Medulla oblongata (tissue), 1 donor: ENCODE data around the gene TIMM23.
A peak's percentile ranks its signal among the peaks of the same experiment; 100 is the strongest.
"Not testable (repeated sequence)": the region's sequence is repeated elsewhere in the genome, so short reads cannot be mapped to it uniquely, and the experiment has no call there.

Experiments used
- DNase-seq: peaks from one replicate; pipeline ENCODE4 v3.0.0-alpha.2; 2015; ENCODE audit errors: extremely low spot score

The TIMM23 gene, protein sequence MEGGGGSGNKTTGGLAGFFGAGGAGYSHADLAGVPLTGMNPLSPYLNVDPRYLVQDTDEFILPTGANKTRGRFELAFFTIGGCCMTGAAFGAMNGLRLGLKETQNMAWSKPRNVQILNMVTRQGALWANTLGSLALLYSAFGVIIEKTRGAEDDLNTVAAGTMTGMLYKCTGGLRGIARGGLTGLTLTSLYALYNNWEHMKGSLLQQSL

DNA sequence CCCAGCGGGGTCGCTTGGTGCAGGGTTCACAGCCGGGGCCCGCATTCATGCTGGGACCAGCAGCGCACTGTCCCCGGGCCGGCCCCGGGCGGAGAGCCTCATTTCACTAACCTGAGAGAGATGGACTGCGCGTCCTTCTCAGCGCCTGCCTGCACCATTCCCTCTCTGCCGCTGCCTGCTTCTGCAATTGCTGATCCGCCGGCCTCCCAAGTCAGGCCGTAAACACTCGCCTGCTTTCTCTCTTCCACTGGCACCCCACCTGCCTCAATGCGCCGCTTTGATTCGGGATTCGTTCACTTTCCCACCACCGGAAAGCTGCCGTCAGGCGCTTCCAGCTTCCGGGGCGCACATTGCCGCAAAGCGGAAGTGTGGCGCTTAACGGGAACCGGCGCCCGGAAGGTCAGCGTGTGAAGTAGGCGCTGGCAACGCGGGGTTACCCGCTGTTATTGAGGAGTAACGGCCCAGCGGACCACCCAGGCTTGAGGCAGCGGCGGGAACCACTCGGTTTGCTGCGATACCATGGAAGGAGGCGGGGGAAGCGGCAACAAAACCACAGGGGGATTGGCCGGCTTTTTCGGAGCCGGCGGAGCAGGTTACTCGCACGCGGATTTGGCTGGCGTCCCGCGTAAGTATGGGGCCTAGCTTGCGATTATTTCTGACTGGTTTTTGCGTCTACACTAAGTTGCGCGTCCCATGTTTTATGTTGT lies at the start of gene TIMM23:
TIMM23 (plus strand) TSS at position 384 of the 707 bp plus-strand sequence; CDS start at position 520, 136 bp downstream.
- DNase-seq: peak; percentile 87

DNA sequence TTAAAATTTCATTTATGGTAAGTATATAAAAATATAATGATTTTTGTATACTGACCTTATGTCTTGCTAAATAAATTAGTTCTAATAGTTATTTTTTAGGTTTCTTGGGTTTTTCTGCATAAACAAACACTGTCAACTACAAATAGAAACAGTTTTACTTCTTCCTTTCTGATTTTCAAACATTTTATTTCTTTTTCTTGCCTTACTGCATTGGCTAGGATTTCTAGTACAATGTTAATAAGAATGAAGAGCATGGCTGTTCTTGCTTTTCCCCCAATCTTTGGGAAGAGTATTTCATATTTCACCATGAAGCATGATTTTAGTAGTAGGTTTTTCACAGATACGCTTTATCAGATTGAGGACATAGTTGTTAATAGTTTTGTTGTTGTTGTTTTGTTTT lies 45.5 kb upstream of the TIMM23 start:
- DNase-seq: not testable (repeated sequence)

DNA sequence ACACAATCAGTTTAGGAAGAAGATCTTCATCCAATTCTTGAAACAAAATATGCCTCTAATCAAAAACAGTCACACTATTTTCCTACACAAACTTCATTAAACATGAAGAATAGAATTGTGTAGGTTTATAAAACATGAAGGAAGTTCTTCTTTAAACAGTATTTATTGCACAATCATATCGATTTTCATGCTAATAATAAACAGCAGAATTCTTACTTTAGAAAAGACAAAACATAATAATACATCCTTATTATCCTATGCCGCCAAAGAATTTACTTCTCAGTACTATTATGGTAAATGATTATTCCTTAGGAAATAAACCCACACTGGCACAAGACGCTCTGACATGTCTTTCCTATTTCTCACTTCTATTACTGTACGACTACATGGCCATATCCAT lies 41.0 kb upstream of the TIMM23 start:
- DNase-seq: not testable (repeated sequence)

DNA sequence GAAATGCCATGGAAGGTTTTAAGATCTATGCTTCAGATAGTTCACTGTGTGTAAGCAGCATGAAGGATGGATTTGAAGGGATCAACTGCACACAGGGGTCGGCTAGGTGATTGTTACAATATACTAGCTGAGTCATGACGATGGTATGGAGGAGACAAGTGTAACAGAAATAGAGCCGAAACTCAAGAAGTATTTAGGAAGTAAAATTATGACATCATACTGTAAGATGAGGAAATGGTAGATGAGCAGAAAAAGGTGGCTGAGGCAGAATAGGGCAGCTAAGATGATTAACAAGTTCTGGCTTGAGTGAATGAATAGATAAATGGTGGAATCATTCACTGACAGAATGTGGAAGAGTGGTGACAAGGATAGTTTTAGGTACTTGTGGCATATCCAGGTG lies 37.5 kb upstream of the TIMM23 start:
- not testable (repeated sequence) for DNase-seq

DNA sequence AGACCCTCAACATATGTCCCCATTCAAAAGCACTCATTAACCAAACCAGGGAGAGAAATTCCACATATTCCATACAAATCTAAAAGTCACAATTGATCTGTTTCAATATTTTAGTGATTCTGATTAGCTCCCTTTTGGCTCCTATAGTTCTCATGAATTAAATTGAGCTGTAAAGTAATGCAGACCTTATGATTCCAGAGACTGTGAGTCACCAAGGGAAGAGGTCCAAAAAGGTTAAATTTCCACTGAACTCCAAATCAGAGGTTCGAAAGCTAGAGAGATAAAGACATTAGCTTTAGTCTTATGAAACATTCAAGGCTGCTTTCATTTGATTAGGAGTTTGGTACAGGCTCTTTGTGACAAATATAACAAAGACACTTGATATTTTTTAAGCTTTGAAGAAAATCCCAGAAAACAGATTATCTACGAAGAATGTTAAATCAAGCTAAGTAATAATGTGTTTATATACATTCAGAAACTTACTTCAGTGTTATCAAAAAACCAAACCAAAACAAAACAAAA lies 33.1 kb upstream of the TIMM23 start:
- DNase-seq: not testable (repeated sequence)

DNA sequence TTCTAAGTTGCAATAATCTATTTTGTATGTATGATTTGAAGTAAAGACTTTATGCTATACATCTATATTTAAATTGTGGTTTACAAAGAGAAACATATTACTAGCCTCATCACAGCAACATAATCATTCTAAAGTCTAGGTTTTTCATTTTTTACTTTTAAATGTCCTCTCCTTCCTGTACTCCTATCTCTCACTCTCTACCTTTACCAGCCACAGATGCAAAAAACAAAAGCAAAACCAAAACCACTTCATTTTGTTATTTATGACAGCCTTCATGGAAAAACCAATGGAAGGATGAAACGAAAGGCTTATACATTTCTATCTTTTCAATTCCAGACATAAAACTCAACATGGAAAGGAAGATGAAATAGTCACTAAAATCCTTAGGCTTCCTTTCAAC lies 31.1 kb upstream of the TIMM23 start:
- not testable (repeated sequence) for DNase-seq

DNA sequence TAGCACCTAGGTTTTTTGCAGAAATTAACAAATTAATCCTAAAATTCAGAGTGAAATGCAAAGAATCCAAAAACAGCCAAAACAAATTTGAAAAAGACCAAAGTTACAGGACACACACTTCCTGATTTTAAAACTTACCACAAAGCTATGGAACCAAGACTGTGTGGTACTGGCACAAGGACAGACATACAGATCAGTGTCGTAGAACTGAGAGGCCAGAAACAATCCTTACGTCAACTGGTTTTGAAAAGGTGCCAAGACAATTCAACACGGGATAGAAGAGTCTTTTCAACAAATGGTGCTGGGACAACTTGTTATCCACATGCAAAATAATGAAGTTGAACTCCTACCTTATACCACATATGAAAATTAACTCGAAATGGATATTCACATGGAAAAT lies 26.8 kb upstream of the TIMM23 start:
- not testable (repeated sequence) for DNase-seq

DNA sequence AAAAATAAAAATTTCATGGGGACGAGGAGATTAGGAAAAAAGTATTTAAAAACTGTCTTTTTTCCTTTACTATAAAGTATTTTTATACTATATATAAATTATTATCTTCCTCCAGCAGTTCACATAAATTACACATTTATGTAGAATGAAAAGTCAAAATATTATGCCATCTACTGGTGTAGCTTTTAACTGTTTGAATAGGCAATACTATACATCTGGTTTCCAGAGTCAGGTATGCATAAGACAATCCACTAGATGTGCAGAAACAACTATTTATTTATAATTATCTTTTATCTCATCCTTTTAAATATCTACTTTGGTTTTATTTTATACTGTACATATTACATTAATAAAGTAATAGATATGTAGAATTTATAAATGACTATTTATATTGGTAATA lies 24.9 kb upstream of the TIMM23 start:
- not testable (repeated sequence) for DNase-seq

DNA sequence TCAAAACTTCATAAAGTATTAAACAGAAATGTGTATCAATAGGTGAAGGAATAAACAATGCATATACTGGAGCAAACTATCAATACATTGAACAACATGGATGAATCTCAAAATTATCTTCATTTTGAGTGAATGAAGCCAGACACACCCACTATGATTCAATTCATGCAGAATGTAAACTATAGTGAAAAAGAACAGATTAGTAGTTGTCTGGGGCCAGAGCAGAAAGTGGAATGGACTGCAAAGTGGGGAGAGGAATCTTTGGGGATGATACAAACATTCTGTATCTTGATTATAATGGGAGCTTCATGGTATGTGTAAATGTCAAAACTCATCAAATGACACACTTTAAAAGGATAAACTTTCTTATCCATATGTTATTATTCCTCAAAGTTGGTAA lies 23.5 kb upstream of the TIMM23 start:
- DNase-seq: not testable (repeated sequence)

DNA sequence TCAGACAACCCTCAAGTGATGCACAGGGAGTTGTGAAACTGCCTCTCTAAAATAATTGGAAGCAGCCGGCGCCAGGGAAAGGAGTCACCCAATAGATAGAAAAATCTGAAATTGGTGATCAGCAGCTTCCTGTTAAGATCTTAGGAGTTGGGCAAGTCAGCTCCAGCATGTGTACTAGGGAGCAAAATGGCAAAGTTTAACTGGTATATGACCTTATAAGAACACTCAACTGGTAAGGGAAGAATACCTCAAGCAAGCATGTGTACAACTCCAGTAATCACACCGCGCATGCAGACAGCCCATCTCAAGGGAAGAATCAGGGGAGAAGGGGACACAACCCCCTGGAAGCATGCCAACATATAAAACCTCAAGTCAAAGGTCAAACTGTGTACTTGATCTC lies 17.9 kb upstream of the TIMM23 start:
- DNase-seq: not testable (repeated sequence)

DNA sequence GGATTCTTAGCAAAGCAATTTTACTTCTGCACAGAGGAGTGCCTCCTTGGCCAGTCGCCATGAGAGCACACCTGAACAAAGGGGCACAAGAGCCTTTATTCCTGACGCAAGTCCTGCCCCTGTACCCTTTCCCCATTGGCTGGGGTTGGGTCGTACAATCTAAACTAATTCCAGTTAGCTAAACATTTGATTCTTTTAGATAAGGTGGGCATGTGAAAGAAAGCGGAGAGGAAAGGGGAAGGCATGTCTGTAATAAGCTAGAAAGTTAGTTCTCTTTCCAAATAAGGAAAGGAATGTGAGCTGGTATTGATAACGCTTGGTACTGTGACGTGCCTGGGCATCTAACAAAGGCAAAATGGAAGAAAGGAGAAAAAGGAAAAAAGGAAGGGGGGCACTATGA lies 15.7 kb upstream of the TIMM23 start:
- not testable (repeated sequence) for DNase-seq

DNA sequence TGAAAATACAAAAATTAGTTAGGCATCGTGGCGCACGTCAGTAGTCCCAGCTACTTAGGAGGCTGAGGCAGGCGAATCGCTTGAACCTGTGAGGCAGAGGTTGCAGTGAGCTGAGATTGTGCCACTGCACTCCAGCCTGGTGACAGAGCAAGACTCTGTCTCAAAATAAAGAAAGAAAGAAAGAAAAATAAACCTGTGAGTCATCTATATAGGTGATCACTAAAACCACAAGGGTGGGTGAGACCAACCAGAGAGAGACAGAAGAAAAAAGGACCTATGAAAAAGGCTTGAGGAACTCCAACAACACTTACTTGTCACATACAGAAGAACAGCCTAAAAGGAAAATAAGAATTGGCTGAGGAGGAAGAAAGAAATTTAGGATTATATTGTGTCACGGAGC lies 14.4 kb upstream of the TIMM23 start:
- not testable (repeated sequence) for DNase-seq

DNA sequence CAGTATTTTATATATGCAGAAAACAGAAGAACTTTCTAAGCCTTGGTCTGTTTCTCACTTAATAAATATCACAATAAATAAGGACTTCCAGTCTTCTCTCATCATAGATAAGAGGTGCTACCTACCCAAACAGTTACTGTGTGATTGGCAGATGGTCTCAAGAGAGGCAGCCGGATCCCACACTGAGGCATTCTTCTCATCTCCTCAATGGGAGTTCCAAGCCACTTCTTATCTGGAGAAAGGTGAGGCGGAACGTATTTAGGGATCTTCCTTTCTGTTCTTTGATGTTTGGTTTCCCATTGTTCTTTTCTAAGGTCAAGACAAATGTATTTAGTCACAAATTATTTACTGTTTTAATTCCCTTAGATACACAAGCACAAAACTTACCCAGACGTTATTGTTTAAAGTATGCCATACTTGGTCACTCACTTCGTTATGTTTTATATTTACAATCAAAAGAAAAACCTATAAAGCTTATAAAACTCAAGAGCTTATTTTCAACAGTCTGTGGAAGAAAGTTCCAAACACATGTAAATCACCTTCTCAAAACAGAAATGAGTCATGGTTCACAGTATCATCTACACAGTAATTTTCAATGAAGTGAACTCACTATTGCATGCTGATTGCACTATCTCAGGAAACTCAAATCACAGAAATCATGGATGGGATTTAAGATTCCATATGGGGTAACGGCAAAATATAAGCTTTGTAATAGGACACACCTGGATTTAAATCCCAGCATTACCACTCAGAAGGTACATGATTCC lies 9.4 kb upstream of the TIMM23 start:
- DNase-seq: not testable (repeated sequence)

DNA sequence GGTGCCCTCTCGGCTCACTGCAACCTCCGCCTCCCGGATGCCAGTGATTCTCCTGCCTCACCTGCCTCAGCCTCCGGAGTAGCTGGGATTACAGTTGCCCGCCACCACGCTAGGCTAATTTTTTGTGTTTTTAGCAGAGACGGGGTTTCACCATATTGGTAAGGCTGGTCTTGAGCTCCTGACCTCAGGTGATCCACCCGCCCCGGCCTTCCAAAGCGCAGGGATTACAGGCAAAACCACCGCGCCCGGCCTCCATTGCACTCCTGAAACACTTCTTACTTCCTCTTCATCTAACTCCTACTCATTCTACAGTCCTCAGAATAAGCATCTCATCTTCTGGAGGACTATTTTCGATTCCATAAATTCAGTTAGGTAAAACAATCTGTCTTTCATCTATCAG lies 1.3 kb upstream of the TIMM23 start:
- not testable (repeated sequence) for DNase-seq

DNA sequence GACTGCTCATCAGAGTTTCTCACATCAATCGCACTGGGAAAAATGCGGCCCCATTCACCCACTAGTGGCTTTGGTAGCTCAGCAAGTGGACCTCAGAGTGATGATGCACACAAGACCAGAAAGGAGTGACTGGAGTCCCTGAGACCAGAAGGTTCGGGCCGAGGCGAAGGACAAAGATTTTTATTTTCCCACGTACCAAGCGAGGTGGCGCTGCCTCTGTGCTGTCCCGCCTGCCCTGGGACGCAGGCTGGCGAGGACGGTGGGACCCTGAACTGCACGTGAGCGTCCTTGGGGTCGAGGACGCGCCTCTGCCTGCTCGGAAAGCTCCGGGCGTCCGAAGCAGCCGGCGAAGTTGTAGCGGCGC lies 565 bp upstream of the TIMM23 start:
- not testable (repeated sequence) for DNase-seq

DNA sequence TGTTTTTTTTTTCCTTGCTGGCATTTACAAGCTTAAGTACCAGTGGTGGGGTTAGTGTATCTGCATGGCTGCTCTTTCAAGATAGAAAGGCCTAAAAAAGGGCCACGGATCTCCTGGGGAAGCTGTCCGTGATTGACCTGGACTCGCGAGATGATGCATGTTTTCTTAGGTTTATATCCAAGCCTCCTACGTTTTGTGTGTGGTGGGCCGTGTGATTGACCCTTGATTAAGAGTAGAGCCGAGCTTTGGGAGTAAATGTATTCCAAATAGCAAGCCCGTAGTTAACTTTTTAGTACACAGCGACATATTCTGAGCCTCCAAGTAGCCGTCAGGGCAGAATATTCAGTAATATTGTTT lies 502 bp downstream of the TIMM23 start:
- DNase-seq: not testable (repeated sequence)

DNA sequence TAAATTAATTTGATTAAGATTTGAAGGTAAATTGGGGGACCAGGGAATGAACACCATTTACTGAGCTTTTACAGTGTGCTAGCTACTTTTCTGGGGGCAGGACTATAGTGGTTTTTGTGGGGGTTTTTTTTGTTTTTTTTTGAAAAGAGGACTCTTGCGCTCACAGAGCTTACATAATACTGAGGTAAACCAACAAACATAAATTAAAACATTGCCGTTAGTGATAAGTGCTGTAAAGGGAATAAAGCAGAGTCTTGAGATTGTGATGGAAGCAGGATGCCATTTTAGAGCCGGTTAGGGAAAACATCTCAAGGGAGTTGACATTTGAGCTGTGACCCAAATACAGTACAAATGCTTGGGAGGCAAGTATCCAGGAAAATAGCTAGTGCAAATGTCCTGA lies 1.8 kb downstream of the TIMM23 start:
- not testable (repeated sequence) for DNase-seq

DNA sequence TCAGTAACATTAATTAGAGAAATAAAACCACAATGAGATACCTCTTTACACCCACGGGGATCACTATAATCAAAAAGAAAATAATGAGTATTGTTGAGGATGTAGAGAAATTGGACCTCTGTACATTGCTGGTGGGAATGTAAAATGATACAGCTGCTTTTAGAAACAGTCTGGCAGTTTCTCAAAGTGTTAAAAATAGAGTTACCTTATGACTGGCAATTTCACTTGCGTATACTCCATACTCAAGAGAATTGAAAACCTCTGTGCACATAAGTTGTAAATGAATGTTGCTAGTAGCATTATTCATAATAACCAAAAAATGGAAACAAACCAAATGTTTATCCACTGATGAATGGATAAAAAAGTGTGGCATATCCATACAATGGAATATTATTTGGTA lies 6.3 kb downstream of the TIMM23 start:
- not testable (repeated sequence) for DNase-seq

DNA sequence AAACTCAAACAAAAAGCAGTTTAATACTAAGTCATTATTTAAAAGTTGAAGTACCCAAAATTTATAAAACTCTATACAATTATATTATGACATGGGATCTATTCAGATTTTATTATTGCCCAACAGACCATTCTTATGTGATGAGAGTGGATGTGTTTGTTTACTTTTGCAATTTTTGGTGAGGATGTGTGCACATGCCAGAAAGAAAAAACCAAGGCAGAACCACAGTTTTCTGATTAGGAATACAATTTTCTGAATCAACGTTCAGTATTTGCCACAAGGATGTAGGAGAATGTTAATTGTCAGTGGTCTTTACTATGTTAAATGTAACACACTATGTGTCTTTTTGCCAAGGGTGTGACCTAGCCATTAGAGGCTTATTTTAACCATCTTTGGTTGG lies 9.1 kb downstream of the TIMM23 start:
- DNase-seq: not testable (repeated sequence)

DNA sequence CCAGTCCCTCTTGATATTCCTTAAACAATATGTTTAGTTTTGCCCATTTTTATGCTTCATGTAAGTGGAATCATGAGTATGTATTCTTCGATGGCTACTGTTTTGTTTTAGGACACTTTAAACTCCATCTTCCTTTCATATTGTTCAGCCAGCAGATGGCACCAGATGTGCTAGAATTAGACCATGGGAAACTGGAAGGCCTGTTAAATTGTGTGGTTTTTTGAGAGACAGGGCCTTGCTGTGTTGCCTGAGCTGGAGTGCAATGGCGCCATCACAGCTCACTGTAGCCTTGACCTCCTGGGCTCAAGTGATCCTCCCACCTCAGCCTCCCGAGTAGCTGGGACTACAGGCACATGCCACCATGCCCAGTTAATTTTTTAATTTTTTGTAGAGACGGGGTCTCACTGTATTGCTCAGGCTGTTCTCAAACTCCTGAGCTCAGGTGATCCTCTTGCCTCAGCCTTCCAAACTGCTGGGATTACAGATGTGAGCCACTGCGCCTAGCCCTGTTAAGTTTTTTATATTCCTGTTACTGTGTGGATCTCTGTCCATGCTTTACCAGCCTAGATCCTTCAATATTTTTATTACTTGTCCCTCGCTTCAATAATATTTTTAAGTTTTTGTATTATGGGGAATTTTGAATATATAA lies 11.4 kb downstream of the TIMM23 start:
- DNase-seq: peak; percentile 60

DNA sequence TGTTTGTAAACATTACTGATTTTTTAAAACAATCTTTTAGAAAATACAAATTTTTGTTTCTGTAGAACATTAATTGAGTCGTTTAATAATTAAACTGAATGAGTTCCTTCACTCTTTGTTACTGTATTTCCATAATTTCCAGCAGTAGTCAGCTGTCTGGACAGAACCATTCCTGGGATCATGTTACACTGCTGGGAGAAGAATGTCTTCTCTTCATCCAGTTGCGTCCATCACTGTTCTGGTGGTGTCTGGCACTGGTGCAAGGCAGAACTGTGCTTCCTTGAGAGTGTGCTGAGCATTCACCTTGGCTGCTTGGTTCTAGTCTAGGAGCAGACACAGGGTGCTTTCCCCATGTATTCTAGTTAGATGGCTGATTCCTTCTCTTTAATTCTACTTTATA lies 12.2 kb downstream of the TIMM23 start:
- not testable (repeated sequence) for DNase-seq

DNA sequence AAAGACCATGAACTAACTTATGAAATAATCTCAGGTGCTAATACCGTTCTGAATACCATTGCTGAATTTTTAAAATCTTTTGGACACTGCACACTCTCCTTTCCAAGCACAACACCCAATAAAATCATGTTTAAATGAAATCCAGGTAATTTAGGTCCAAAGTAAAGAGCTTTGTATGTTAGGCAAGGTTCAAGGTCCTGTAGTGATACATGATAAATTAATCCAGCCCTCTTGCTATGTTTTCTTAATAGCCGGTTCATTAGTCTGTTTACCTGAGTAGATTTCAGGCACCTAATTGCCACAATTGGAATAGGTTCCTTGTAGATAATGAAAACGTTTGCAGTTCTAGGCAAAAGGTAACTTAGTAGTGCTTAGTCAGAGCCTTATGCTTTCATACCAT lies 13.3 kb downstream of the TIMM23 start:
- not testable (repeated sequence) for DNase-seq
